Peyer's patch (tissue), 4 donors: ENCODE measurements around the gene LRRC28. TPM values are rescaled to one million over a fixed set of nuclear protein-coding genes. Genes with fewer than 3 reads are reported as not detected.

Source experiments
- DNase-seq, 3 donors: peaks; one replicate each; pipeline ENCODE4 v3.0.0-alpha.2; 2017 to 2019
- H3K27ac ChIP-seq, 4 donors: fragments of 200-600 bp; sonication (generic); one replicate each; pipeline ENCODE4 v1.5.1; 2016 to 2019
- H3K27me3 ChIP-seq, 2 donors: fragments of 200-600 bp; sonication (generic); one replicate each; pipeline ENCODE4 v1.5.1; 2019
- H3K36me3 ChIP-seq, 3 donors: fragments of 200-600 bp; sonication (generic); one replicate each; pipeline ENCODE4 v1.5.1; 2016 to 2019
- H3K4me1 ChIP-seq, 4 donors: fragments of 200-600 bp; sonication (generic); one replicate each; pipeline ENCODE4 v1.5.1; 2016 to 2019
- H3K4me3 ChIP-seq, 4 donors: fragments of 200-600 bp; sonication (generic); 1 replicate in 3 of 4; 2 replicates in 1 of 4; pipeline ENCODE4 v1.5.1; 2016 to 2019; ENCODE audit warnings: mild to moderate bottlenecking in 1 of 4
- H3K9me3 ChIP-seq, 4 donors: fragments of 200-600 bp; sonication (generic); one replicate each; pipeline ENCODE4 v1.5.1; 2016 to 2019; ENCODE audit warnings: mild to moderate bottlenecking in 1 of 4
- CTCF ChIP-seq, 6 experiments: fragments of 450-650 bp in 4 of 6; fragments of 200-600 bp in 2 of 6; sonication (generic) in 1 of 6; IDR thresholded peaks; one replicate each; pipeline ENCODE4 v1.5.1; 2017 to 2019; ENCODE audit warnings: antibody characterized with exemption in 6 of 6, mild to moderate bottlenecking in 3 of 6, moderate library complexity in 1 of 6
- POLR2A ChIP-seq, 2 donors: fragments of 450-650 bp; IDR thresholded peaks; one replicate each; pipeline ENCODE4 v1.5.1; 2017; ENCODE audit warnings: antibody characterized with exemption in 2 of 2, mild to moderate bottlenecking in 2 of 2, moderate library complexity in 2 of 2
- total RNA-seq, 4 donors: library from RNA; depleted of rRNA; stranded (reverse); fragments of >200 nt; gene quantifications; one replicate each; pipeline ENCODE4 v1.1.0, GENCODE V29; 2016

Gene LRRC28
- total RNA-seq, 4 donors from 2014 or later, result 62.7 to 197 (median 157) TPM

- Histone ChIP-seq H3K4me3 (no peak overlapping the region), H3K27me3 (no peaks in the 10 kb centered on the region), H3K27ac (no peak overlapping the region), H3K36me3 (peaks cover 0 to 16% (median 0%) of the 10 kb centered on the region in 3 donors), H3K9me3 (no peaks in the 10 kb centered on the region), H3K4me1 (peaks cover 0 to 5% (median 0%) of the 10 kb centered on the region in 4 donors)
- DNase-seq, result no peak
- TF ChIP-seq POLR2A (IDR thresholded peaks at IDR 0.05), result no peak
- TF ChIP-seq CTCF (IDR thresholded peaks at IDR 0.05), result no peak
These were observed 14.3 kb downstream of the LRRC28 start for GRCh38 chr15:99265541-99266070.

GRCh38 chr15:99267957-99268356 lies 16.7 kb downstream of the LRRC28 start:
- Histone ChIP-seq H3K27ac (no peak overlapping the region), H3K4me3 (no peak overlapping the region), H3K27me3 (no peaks in the 10 kb centered on the region), H3K4me1 (peaks cover 0 to 5% (median 0%) of the 10 kb centered on the region in 4 donors), H3K36me3 (no peaks in the 10 kb centered on the region), H3K9me3 (no peaks in the 10 kb centered on the region)
- no peak for TF ChIP-seq CTCF (IDR thresholded peaks at IDR 0.05)
- no peak for TF ChIP-seq POLR2A (IDR thresholded peaks at IDR 0.05)
- DNase-seq, result no peak

- DNase-seq, result no peak
These were observed 17.1 kb downstream of the LRRC28 start for GRCh38 chr15:99268431-99268830.

GRCh38 chr15:99273801-99274200 lies 22.5 kb downstream of the LRRC28 start:
- no peak for TF ChIP-seq CTCF (IDR thresholded peaks at IDR 0.05)
- TF ChIP-seq POLR2A (IDR thresholded peaks at IDR 0.05), result no peak
- H3K9me3 ChIP-seq, result no peaks in the 10 kb centered on the region
- H3K36me3 ChIP-seq, result no peaks in the 10 kb centered on the region
- no peak overlapping the region for H3K27ac ChIP-seq
- H3K27me3 ChIP-seq, result no peaks in the 10 kb centered on the region
- no peak overlapping the region for H3K4me3 ChIP-seq
- no peak for DNase-seq
- no peaks in the 10 kb centered on the region for H3K4me1 ChIP-seq

More at GRCh38 chr15:99268431-99268830, 17.1 kb downstream of the LRRC28 start:
- Histone ChIP-seq H3K4me1 (peaks cover 0 to 5% (median 0%) of the 10 kb centered on the region in 4 donors), H3K27ac (no peak overlapping the region), H3K4me3 (no peak overlapping the region), H3K9me3 (no peaks in the 10 kb centered on the region), H3K36me3 (no peaks in the 10 kb centered on the region), H3K27me3 (no peaks in the 10 kb centered on the region)
- TF ChIP-seq CTCF (IDR thresholded peaks at IDR 0.05) (no peak), POLR2A (IDR thresholded peaks at IDR 0.05) (no peak)

GRCh38 chr15:99275061-99275460 lies 23.8 kb downstream of the LRRC28 start:
- TF ChIP-seq POLR2A (IDR thresholded peaks at IDR 0.05) (no peak), CTCF (IDR thresholded peaks at IDR 0.05) (no peak)
- no peaks in the 10 kb centered on the region for H3K4me1 ChIP-seq
- H3K27ac ChIP-seq, result no peak overlapping the region
- H3K36me3 ChIP-seq, result no peaks in the 10 kb centered on the region
- H3K9me3 ChIP-seq, result no peaks in the 10 kb centered on the region
- DNase-seq, result no peak
- no peaks in the 10 kb centered on the region for H3K27me3 ChIP-seq
- H3K4me3 ChIP-seq, result no peak overlapping the region
